Measurements from ENCODE around the gene SORL1-AS1.

Gene SORL1-AS1

GRCh38 chr11:121452609-121453150 is at the start of gene SORL1-AS1:
Gene SORL1-AS1, minus strand, starts transcription at chr11:121452967.
- peaks cover 17% of the 10 kb centered on the region for H3K27me3 ChIP-seq (ENCODE audit: control insufficient read depth, insufficient read depth, low read length)
- peaks cover 35% of the 10 kb centered on the region for H3K4me1 ChIP-seq (ENCODE audit: control insufficient read depth, insufficient read depth, low read length)
- no peaks in the 10 kb centered on the region for H3K36me3 ChIP-seq (ENCODE audit: control insufficient read depth, insufficient read depth, low read length)
- H3K9ac ChIP-seq (ENCODE audit: low read depth, low read length): peak within 1 kb of the TSS; percentile 84
- H3K9me3 ChIP-seq (ENCODE audit: control insufficient read depth, insufficient read depth, low read length): no peaks in the 10 kb centered on the region
- peak within 1 kb of the TSS; percentile 81 for H3K4me3 ChIP-seq (ENCODE audit: low read depth, low read length)

- no peaks in the 10 kb centered on the region for H3K4me1 ChIP-seq (ENCODE audit: control insufficient read depth, insufficient read depth, low read length)
- no peaks in the 10 kb centered on the region for H3K9me3 ChIP-seq (ENCODE audit: control insufficient read depth, insufficient read depth, low read length)
- H3K36me3 ChIP-seq (ENCODE audit: control insufficient read depth, insufficient read depth, low read length): peaks cover 8% of the 10 kb centered on the region
- no peaks in the 10 kb centered on the region for H3K27me3 ChIP-seq (ENCODE audit: control insufficient read depth, insufficient read depth, low read length)
- no peak overlapping the region for H3K4me3 ChIP-seq (ENCODE audit: low read depth, low read length)
- H3K9ac ChIP-seq (ENCODE audit: low read depth, low read length): no peak overlapping the region
These were observed 48.0 kb upstream of the SORL1-AS1 start for GRCh38 chr11:121500717-121501116.

GRCh38 chr11:121500275-121500674 is 47.5 kb upstream of the SORL1-AS1 start:
- no peak overlapping the region for H3K4me3 ChIP-seq (ENCODE audit: low read depth, low read length)
- H3K27me3 ChIP-seq (ENCODE audit: control insufficient read depth, insufficient read depth, low read length): no peaks in the 10 kb centered on the region
- no peaks in the 10 kb centered on the region for H3K9me3 ChIP-seq (ENCODE audit: control insufficient read depth, insufficient read depth, low read length)
- no peaks in the 10 kb centered on the region for H3K4me1 ChIP-seq (ENCODE audit: control insufficient read depth, insufficient read depth, low read length)
- H3K9ac ChIP-seq (ENCODE audit: low read depth, low read length): no peak overlapping the region
- H3K36me3 ChIP-seq (ENCODE audit: control insufficient read depth, insufficient read depth, low read length): peaks cover 8% of the 10 kb centered on the region

GRCh38 chr11:121499405-121499804 is 46.6 kb upstream of the SORL1-AS1 start:
- Histone ChIP-seq H3K27me3 (ENCODE audit: control insufficient read depth, insufficient read depth, low read length) (no peaks in the 10 kb centered on the region), H3K4me1 (ENCODE audit: control insufficient read depth, insufficient read depth, low read length) (no peaks in the 10 kb centered on the region), H3K36me3 (ENCODE audit: control insufficient read depth, insufficient read depth, low read length) (peaks cover 8% of the 10 kb centered on the region), H3K4me3 (ENCODE audit: low read depth, low read length) (no peak overlapping the region), H3K9ac (ENCODE audit: low read depth, low read length) (no peak overlapping the region), H3K9me3 (ENCODE audit: control insufficient read depth, insufficient read depth, low read length) (no peaks in the 10 kb centered on the region)

GRCh38 chr11:121497176-121497998 is 44.6 kb upstream of the SORL1-AS1 start:
- H3K4me1 ChIP-seq (ENCODE audit: control insufficient read depth, insufficient read depth, low read length): no peaks in the 10 kb centered on the region
- peaks cover 8% of the 10 kb centered on the region for H3K36me3 ChIP-seq (ENCODE audit: control insufficient read depth, insufficient read depth, low read length)
- H3K9ac ChIP-seq (ENCODE audit: low read depth, low read length): no peak overlapping the region
- H3K4me3 ChIP-seq (ENCODE audit: low read depth, low read length): no peak overlapping the region
- H3K9me3 ChIP-seq (ENCODE audit: control insufficient read depth, insufficient read depth, low read length): no peaks in the 10 kb centered on the region
- no peaks in the 10 kb centered on the region for H3K27me3 ChIP-seq (ENCODE audit: control insufficient read depth, insufficient read depth, low read length)

- Histone ChIP-seq H3K36me3 (ENCODE audit: control insufficient read depth, insufficient read depth, low read length) (peaks cover 3% of the 10 kb centered on the region), H3K9me3 (ENCODE audit: control insufficient read depth, insufficient read depth, low read length) (no peaks in the 10 kb centered on the region), H3K4me3 (ENCODE audit: low read depth, low read length) (no peak overlapping the region), H3K4me1 (ENCODE audit: control insufficient read depth, insufficient read depth, low read length) (no peaks in the 10 kb centered on the region), H3K9ac (ENCODE audit: low read depth, low read length) (no peak overlapping the region), H3K27me3 (ENCODE audit: control insufficient read depth, insufficient read depth, low read length) (no peaks in the 10 kb centered on the region)
These were observed 41.8 kb upstream of the SORL1-AS1 start for GRCh38 chr11:121494355-121495099.

- Histone ChIP-seq H3K27me3 (ENCODE audit: control insufficient read depth, insufficient read depth, low read length) (no peaks in the 10 kb centered on the region), H3K9ac (ENCODE audit: low read depth, low read length) (no peak overlapping the region), H3K4me3 (ENCODE audit: low read depth, low read length) (no peak overlapping the region), H3K36me3 (ENCODE audit: control insufficient read depth, insufficient read depth, low read length) (no peaks in the 10 kb centered on the region), H3K4me1 (ENCODE audit: control insufficient read depth, insufficient read depth, low read length) (no peaks in the 10 kb centered on the region), H3K9me3 (ENCODE audit: control insufficient read depth, insufficient read depth, low read length) (no peaks in the 10 kb centered on the region)
These were observed 37.1 kb upstream of the SORL1-AS1 start for GRCh38 chr11:121489823-121490222.

- no peak overlapping the region for H3K4me3 ChIP-seq (ENCODE audit: low read depth, low read length)
- H3K9me3 ChIP-seq (ENCODE audit: control insufficient read depth, insufficient read depth, low read length): no peaks in the 10 kb centered on the region
- no peaks in the 10 kb centered on the region for H3K4me1 ChIP-seq (ENCODE audit: control insufficient read depth, insufficient read depth, low read length)
- H3K9ac ChIP-seq (ENCODE audit: low read depth, low read length): no peak overlapping the region
- H3K27me3 ChIP-seq (ENCODE audit: control insufficient read depth, insufficient read depth, low read length): no peaks in the 10 kb centered on the region
- no peaks in the 10 kb centered on the region for H3K36me3 ChIP-seq (ENCODE audit: control insufficient read depth, insufficient read depth, low read length)
These were observed 35.9 kb upstream of the SORL1-AS1 start for GRCh38 chr11:121488641-121489040.

- Histone ChIP-seq H3K4me3 (ENCODE audit: low read depth, low read length) (no peak overlapping the region), H3K9me3 (ENCODE audit: control insufficient read depth, insufficient read depth, low read length) (no peaks in the 10 kb centered on the region), H3K4me1 (ENCODE audit: control insufficient read depth, insufficient read depth, low read length) (no peaks in the 10 kb centered on the region), H3K36me3 (ENCODE audit: control insufficient read depth, insufficient read depth, low read length) (no peaks in the 10 kb centered on the region), H3K9ac (ENCODE audit: low read depth, low read length) (no peak overlapping the region), H3K27me3 (ENCODE audit: control insufficient read depth, insufficient read depth, low read length) (no peaks in the 10 kb centered on the region)
These were observed 35.4 kb upstream of the SORL1-AS1 start for GRCh38 chr11:121488170-121488569.

GRCh38 chr11:121487191-121487590 is 34.4 kb upstream of the SORL1-AS1 start:
- no peaks in the 10 kb centered on the region for H3K36me3 ChIP-seq (ENCODE audit: control insufficient read depth, insufficient read depth, low read length)

GRCh38 chr11:121486054-121486453 is 33.3 kb upstream of the SORL1-AS1 start:
- H3K27me3 ChIP-seq (ENCODE audit: control insufficient read depth, insufficient read depth, low read length): no peaks in the 10 kb centered on the region
- no peak overlapping the region for H3K9ac ChIP-seq (ENCODE audit: low read depth, low read length)
- no peaks in the 10 kb centered on the region for H3K4me1 ChIP-seq (ENCODE audit: control insufficient read depth, insufficient read depth, low read length)
- H3K36me3 ChIP-seq (ENCODE audit: control insufficient read depth, insufficient read depth, low read length): no peaks in the 10 kb centered on the region
- no peaks in the 10 kb centered on the region for H3K9me3 ChIP-seq (ENCODE audit: control insufficient read depth, insufficient read depth, low read length)
- H3K4me3 ChIP-seq (ENCODE audit: low read depth, low read length): no peak overlapping the region

More at GRCh38 chr11:121487191-121487590, 34.4 kb upstream of the SORL1-AS1 start:
- Histone ChIP-seq H3K27me3 (ENCODE audit: control insufficient read depth, insufficient read depth, low read length) (no peaks in the 10 kb centered on the region), H3K9me3 (ENCODE audit: control insufficient read depth, insufficient read depth, low read length) (no peaks in the 10 kb centered on the region), H3K9ac (ENCODE audit: low read depth, low read length) (no peak overlapping the region), H3K4me1 (ENCODE audit: control insufficient read depth, insufficient read depth, low read length) (no peaks in the 10 kb centered on the region), H3K4me3 (ENCODE audit: low read depth, low read length) (no peak overlapping the region)
